Measurements from ENCODE around the gene CLNK. TPM values are rescaled to one million over a fixed set of nuclear protein-coding genes. Genes with fewer than 3 reads are reported as not detected.

The CLNK gene
- total and polyA plus RNA-seq, 10 donors = 0.39 to 2.8 (median 1.3) TPM

DNA sequence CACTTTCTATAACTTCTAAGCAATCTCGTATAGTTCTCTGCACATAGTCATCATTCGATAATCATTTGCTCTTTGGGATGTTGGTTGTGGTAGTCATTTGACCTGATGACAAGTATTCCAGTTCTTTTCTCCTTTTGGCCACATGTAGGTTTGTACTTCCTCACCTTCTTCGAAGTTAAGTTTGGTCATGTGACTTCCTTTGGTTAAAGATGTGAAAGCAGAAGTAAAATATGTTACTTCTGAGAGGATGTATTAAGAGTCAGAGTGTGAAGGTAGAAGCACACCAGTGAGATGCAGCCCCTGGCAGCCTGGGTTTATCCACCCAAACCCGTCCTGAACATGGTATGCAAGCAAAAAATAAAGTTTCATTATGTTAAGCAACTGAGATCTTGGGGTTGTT, 178.5 kb downstream of the CLNK start:
- Histone ChIP-seq H3K27me3 (replicated peaks in 1 of 7) (no peaks in the 10 kb centered on the region), H3K27ac (no peak overlapping the region), H3K4me3 (no peak overlapping the region), H3K4me1 (no peaks in the 10 kb centered on the region), H3K36me3 (no peaks in the 10 kb centered on the region), H3K9me3 (peaks cover 0 to 26% (median 11%) of the 10 kb centered on the region in 8 donors)
- TF ChIP-seq, protein P1, sequence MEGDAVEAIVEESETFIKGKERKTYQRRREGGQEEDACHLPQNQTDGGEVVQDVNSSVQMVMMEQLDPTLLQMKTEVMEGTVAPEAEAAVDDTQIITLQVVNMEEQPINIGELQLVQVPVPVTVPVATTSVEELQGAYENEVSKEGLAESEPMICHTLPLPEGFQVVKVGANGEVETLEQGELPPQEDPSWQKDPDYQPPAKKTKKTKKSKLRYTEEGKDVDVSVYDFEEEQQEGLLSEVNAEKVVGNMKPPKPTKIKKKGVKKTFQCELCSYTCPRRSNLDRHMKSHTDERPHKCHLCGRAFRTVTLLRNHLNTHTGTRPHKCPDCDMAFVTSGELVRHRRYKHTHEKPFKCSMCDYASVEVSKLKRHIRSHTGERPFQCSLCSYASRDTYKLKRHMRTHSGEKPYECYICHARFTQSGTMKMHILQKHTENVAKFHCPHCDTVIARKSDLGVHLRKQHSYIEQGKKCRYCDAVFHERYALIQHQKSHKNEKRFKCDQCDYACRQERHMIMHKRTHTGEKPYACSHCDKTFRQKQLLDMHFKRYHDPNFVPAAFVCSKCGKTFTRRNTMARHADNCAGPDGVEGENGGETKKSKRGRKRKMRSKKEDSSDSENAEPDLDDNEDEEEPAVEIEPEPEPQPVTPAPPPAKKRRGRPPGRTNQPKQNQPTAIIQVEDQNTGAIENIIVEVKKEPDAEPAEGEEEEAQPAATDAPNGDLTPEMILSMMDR (IDR thresholded peaks at IDR 0.05 in 8 of 11, conservative IDR thresholded peaks at IDR 0.05 in 3 of 11) = no peak
- TF ChIP-seq POLR2A (IDR thresholded peaks at IDR 0.05) (no peak), POLR2AphosphoS5 (IDR thresholded peaks at IDR 0.05) (no peak)
- DNase-seq = no peak
- WGBS, 5 donors = 67 to 74% (median 71%) methylated on average over 4 of the region's 4 CpGs
- intact Hi-C loops (cut with DNase I; ENCODE audit: low total_unique reads) = no loop called here

DNA sequence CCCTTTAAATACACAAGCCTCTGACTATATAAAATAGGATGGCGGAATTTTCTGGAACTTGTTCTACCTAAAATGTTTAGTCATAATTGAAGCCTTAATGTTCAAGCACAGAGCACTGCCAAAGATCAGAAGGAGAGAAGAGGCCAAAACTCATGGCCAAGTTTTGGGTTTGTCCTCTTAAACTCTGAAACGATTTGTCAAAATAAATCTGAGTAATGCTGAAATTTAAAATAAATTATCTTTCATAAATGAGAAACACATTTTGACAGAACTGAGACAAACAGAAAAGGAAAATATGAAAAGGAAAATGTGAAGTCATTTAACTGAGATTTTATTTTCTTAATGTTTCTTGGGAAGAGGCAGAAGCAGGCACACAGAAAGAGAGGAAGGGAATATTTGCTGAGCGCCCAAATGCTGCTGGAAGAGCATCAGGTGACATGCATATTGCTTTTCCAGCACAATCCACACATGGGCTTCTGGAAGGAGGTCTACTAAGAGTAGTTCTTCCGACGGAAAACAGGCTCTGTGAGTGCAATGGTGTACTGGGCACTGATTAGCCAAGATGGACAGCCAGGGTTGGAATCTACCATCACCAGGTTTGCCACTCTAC, 179.9 kb downstream of the CLNK start:
- Histone ChIP-seq H3K27ac (no peak overlapping the region), H3K4me1 (no peaks in the 10 kb centered on the region), H3K27me3 (replicated peaks in 1 of 7) (no peaks in the 10 kb centered on the region), H3K9me3 (peaks cover 0 to 26% (median 11%) of the 10 kb centered on the region in 8 donors), H3K4me3 (no peak overlapping the region), H3K36me3 (no peaks in the 10 kb centered on the region)
- DNase-seq = no peak
- intact Hi-C loops (cut with DNase I; ENCODE audit: low total_unique reads) = no loop called here
- 71 to 84% (median 81%) methylated on average over 5 of the region's 5 CpGs for WGBS, 5 donors
- TF ChIP-seq POLR2A (IDR thresholded peaks at IDR 0.05) (no peak), POLR2AphosphoS5 (IDR thresholded peaks at IDR 0.05) (no peak)
- TF ChIP-seq, protein P1 (IDR thresholded peaks at IDR 0.05 in 8 of 11, conservative IDR thresholded peaks at IDR 0.05 in 3 of 11) = no peak

DNA sequence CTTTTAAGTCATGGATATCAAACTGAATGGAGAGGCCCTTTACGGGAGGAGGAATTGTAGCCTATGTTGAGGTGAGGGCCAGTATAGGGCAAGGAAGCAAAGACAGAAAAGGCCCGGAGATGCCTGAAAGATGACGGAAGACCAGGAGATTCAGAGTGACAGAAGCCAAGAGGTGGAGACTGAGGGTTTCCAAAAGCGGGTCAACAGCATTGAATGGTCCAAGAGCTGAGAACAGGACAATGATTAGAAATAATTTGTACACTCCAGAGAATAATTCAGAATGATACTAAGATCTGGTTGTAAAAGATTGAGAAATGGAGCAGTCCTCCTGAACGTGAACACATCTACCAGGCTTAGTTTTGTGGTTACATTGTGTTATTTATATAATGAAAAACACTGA, 181.9 kb downstream of the CLNK start:
- intact Hi-C loops (cut with DNase I; ENCODE audit: low total_unique reads) = no loop called here
- no peaks in the 10 kb centered on the region for H3K4me1 ChIP-seq
- H3K27ac ChIP-seq = no peak overlapping the region
- H3K4me3 ChIP-seq = no peak overlapping the region
- WGBS, 5 donors = 83 to 96% (median 87%) methylated on average over 5 of the region's 5 CpGs
- TF ChIP-seq, protein P1 (IDR thresholded peaks at IDR 0.05 in 8 of 11, conservative IDR thresholded peaks at IDR 0.05 in 3 of 11) = no peak
- TF ChIP-seq POLR2A (IDR thresholded peaks at IDR 0.05) (no peak), POLR2AphosphoS5 (IDR thresholded peaks at IDR 0.05) (no peak)
- H3K36me3 ChIP-seq = no peaks in the 10 kb centered on the region
- H3K27me3 ChIP-seq (replicated peaks in 1 of 7) = no peaks in the 10 kb centered on the region
- H3K9me3 ChIP-seq = peaks cover 0 to 26% (median 11%) of the 10 kb centered on the region in 8 donors
- DNase-seq = no peak

DNA sequence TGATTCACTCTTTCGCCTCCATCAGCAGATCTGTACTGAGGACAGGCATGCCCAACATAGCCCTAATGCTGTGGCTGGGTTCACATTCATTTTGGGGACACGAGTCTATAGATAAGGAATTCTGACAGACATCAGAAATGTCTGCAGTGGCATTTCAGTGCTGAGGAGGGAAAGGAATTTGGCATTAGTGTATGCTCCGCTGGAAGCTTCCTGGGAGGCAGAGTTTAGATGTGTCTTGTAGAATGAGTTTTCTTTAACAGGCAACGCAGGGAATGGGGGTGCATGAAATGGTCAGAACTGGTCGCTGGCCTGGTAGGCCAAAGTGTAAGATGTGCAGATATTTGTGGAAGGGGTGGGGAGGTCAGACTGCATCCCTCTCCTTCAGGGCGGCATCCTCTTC, 183.8 kb downstream of the CLNK start:
- Histone ChIP-seq H3K27me3 (replicated peaks in 1 of 7) (no peaks in the 10 kb centered on the region), H3K36me3 (no peaks in the 10 kb centered on the region), H3K27ac (no peak overlapping the region), H3K9me3 (peaks cover 0 to 10% (median 1%) of the 10 kb centered on the region in 8 donors), H3K4me3 (no peak overlapping the region), H3K4me1 (no peaks in the 10 kb centered on the region)
- TF ChIP-seq POLR2AphosphoS5 (IDR thresholded peaks at IDR 0.05) (no peak), POLR2A (IDR thresholded peaks at IDR 0.05) (no peak)
- TF ChIP-seq, protein P1 (IDR thresholded peaks at IDR 0.05 in 8 of 11, conservative IDR thresholded peaks at IDR 0.05 in 3 of 11) = no peak
- no peak for DNase-seq
- WGBS, 5 donors = 72 to 90% (median 79%) methylated on average over 6 of the region's 6 CpGs
- intact Hi-C loops (cut with DNase I; ENCODE audit: low total_unique reads) = no loop called here
